HG03139 (cell line): Measurements from ENCODE around the gene UQCR11.

ENCODE experiments used
- ATAC-seq: cut with Tn5 transposase; IDR thresholded peaks from one replicate; pipeline ENCODE4 v1.9.1; 2021; ENCODE audit not compliant: unreplicated experiment

The UQCR11 gene

GRCh38 chr19:1618157-1619093, 13.2 kb upstream of the UQCR11 start:
- no peak for ATAC-seq

DNA sequence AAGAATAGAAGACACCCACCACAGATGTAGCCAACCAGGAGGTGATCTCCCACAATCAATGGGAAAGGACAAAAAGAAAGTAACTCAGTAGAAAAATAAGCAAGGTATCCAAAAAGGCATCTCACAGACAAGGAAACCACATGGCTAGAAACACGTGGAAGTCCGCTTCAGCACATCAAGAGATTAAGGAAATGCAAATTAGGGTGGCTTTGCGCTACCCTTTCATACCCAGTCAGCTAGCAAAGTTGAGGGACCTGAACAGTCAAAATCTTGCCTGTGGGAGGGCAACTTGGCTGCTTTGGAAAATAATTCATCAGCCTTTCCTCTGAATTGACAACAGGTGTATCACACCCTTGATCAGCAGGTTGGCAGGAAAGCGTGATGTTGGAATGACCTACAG, 11.6 kb upstream of the UQCR11 start:
- ATAC-seq, result no peak

GRCh38 chr19:1616396-1616795, 11.1 kb upstream of the UQCR11 start:
- ATAC-seq, result no peak

DNA sequence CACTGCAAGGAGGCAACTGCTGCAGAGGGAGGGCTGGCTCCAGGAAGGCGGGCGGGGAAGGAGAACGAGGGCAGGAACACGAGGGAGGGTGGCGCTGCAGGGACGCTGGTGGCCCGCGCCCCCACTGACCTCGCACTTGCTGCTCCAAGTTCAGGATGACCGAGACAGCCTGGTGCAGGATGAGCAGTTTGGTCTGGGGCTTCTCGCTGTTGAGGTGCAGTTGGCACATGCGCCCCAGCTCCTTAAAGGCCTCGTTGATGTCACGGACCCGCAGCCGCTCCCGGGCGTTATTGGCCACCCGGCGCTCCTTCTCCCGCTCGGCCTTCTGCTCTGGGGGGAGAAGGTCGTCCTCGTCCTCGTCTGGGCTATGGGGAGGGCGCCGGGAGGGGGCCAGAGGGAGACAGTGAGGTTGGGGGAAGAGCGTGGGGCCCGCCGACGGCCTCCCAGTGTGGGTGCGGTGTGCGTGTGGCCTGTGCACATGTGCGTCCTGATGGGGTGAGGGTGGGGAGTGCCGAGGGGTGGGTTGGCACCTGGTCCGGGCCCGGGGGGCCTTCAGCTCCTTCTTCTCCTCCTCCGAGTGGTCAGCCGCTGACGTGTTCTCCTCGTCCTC, 10.0 kb upstream of the UQCR11 start:
- ATAC-seq, result no peak

- ATAC-seq, result no peak
These were observed 8.7 kb upstream of the UQCR11 start for GRCh38 chr19:1613808-1614570.

DNA sequence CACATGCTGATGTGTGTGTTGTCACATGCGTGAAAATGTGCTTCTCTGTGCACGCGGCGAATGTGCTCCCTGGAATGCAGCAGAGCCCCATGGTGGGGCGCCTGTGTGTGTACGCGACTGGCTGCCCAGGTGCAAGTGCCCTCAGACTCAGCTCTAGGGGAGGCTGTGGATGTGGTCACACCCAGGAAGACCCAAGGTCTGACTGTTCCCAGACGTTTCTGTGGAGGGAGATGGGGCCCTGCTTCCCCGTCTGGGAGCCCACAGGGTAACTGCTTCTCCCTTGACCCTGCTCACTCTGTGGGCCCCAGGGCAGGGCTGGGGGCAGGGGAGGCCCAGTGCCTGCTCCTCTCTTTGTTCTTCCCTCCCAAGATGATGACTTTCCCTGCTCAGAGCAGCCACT, 7.9 kb upstream of the UQCR11 start:
- no peak for ATAC-seq

- no peak for ATAC-seq
These were observed 7.1 kb upstream of the UQCR11 start for GRCh38 chr19:1612114-1613086.

DNA sequence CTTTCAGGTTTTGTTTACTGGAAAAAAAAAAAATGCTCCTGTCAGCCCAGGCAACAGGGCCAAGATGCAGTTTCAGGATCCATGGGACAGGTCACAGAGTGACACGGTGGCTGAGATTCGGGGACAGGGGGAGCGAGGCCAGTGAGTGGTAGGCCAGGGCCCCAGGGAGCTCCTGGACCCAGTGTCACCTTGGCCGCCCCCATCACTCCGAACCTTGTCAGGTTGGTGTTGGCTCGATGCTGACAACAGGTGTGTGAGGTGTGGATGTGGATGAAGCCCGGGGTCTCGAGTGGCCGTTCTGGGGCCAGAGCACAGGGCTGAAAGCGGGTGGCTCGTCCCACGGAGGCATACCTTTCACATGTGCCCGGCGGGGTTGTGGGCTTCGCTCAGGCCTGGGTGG, 6.1 kb upstream of the UQCR11 start:
- ATAC-seq, result no peak

DNA sequence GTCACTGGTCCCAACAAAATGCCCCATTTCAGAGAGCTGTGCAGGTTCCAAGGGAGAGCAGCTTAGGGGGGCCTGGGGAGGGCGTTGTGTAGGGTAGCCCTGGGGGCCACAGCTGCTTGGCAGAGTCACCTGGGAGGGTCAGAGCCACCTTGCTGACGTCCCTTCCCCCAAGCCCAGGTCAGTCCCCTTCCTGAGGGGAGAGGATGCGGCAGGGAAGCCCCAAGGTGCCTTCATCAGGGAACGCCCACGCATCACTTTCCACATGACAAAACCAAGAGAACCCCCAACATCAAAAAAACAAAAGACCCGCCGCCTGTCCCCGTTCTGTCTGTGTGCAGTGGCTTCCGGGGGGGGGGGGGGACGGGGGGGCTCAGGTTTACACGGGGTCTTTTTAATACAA, 5.3 kb upstream of the UQCR11 start:
- no peak for ATAC-seq

- ATAC-seq, result no peak
These were observed 4.6 kb upstream of the UQCR11 start for GRCh38 chr19:1609680-1610474.

GRCh38 chr19:1609103-1609396, 3.8 kb upstream of the UQCR11 start:
- ATAC-seq, result no peak

GRCh38 chr19:1608359-1609102, 3.3 kb upstream of the UQCR11 start:
- no peak for ATAC-seq

GRCh38 chr19:1606138-1606651, 933 bp upstream of the UQCR11 start:
- no peak for ATAC-seq

DNA sequence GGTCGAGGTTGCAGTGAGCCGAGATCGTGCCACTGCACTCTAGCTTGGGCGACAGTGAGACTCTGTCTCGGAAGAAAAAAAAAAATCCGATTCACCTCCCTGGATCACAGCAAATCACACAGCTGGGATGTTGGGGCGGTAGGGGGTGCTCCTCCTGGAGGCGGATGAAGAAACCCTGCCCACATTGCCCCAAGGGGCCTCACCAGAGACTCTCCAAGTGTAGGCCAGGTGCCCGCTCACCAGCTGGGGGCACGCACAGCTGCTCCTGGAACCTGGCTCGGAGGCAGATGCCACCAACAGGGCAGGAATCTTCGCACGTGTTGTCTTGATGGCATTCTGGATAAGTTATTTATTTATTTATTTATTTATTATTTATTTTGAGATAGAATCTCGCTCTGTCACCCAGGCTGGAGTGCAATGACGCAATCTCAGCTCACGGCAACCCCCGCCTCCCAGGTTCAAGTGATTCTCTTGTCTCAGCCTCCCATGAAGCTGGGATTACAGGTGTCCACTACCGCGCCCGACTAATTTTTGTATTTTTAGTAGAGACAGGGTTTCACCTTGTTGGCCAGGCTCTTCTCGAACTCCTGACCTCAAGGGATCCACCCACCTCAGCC, 3.1 kb downstream of the UQCR11 start:
- no peak for ATAC-seq

DNA sequence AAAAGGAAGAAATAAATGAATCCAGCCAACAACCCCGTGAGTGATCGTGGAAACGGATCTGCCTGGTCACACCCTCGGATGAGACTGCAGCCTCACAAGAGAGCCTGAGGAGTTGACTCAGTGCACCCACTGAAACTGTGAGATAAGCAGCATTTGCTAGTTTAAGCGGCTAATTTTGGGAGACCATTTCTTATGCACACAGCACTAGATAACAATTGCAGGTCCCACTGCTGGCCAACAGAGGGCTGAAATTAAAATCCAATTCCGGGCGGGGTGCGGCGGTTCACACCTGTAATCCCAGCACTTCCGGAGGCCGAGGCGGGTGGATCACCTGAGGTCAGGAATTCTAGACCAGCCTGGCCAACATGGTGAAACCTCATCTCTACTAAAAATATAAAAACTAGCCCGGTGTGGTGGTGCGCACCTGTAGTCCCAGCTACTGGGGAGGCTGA, 3.6 kb downstream of the UQCR11 start:
- no peak for ATAC-seq

GRCh38 chr19:1599460-1599846, 5.8 kb downstream of the UQCR11 start:
- no peak for ATAC-seq

DNA sequence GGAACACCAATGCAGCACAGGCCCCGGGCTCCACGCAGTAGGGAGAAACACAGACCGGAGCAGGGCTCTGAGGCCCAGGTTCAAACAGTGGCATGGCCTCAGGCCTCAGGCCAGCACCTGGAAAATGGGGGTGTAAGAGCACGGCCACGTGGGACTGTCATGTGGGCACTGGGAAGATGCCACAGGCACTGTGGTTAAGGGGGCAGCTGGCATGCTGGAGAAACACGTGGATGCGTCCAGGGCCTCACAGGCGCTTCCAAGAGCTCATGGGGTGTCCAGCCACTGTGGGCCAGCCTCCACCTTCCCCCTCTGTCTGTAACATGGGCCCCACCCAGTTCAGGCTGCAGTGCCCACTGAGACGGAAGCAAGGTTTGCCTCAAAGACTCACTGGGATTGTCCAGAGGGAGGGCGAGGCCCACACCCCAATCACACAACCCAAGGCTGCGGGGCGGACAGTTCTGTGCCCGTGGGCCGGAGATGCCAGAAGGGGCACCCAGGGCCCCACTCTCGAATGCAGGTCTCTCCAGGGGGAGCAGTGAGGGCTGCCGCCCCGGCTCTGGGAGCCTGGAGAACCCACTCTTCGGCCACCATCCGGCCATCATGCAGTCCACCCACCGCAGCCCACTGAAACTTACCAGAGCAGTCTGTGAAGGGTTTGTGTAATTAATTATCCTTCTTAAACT, 6.3 kb downstream of the UQCR11 start:
- no peak for ATAC-seq

- no peak for ATAC-seq
These were observed 11.8 kb downstream of the UQCR11 start for GRCh38 chr19:1593501-1593772.
